GM18519 (cell line): ENCODE results near the gene MPI.
"Not testable (repeated sequence)": the region's sequence is repeated elsewhere in the genome, so short reads cannot be mapped to it uniquely, and the experiment has no call there.

ENCODE experiments used
- ATAC-seq: cut with Tn5 transposase; IDR thresholded peaks from one replicate; pipeline ENCODE4 v1.9.1; 2021; ENCODE audit warnings: mild to moderate bottlenecking, moderate library complexity; ENCODE audit not compliant: unreplicated experiment, low FRiP score

The MPI gene

GRCh38 chr15:74889390-74889882 lies 406 bp upstream of the MPI start:
- ATAC-seq = no peak

GRCh38 chr15:74890665-74890960 lies 771 bp downstream of the MPI start:
- no peak for ATAC-seq

GRCh38 chr15:74891469-74891868 lies 1.6 kb downstream of the MPI start:
- ATAC-seq = no peak

- no peak for ATAC-seq
Observed at GRCh38 chr15:74892313-74892712, 2.5 kb downstream of the MPI start.

GRCh38 chr15:74892931-74893330 lies 3.1 kb downstream of the MPI start:
- ATAC-seq = no peak

- no peak for ATAC-seq
Observed at GRCh38 chr15:74893627-74894026, 3.8 kb downstream of the MPI start.

GRCh38 chr15:74894383-74894782 lies 4.5 kb downstream of the MPI start:
- not testable (repeated sequence) for ATAC-seq

GRCh38 chr15:74895830-74896229 lies 6.0 kb downstream of the MPI start:
- no peak for ATAC-seq

GRCh38 chr15:74896316-74896715 lies 6.5 kb downstream of the MPI start:
- ATAC-seq = no peak

GRCh38 chr15:74897300-74897701 lies 7.5 kb downstream of the MPI start:
- ATAC-seq = no peak

GRCh38 chr15:74901612-74902063 lies 11.8 kb downstream of the MPI start:
- ATAC-seq = no peak

GRCh38 chr15:74902295-74903075 lies 12.6 kb downstream of the MPI start:
- no peak for ATAC-seq

- no peak for ATAC-seq
Observed at GRCh38 chr15:74903676-74904075, 13.8 kb downstream of the MPI start.

GRCh38 chr15:74904190-74904805 lies 14.5 kb downstream of the MPI start:
- ATAC-seq = no peak

- no peak for ATAC-seq
Observed at GRCh38 chr15:74906067-74906449, 16.2 kb downstream of the MPI start.

- peak; percentile 63 for ATAC-seq
Observed at GRCh38 chr15:74906450-74907162, 16.8 kb downstream of the MPI start, which contains the start of gene FAM219B. Gene FAM219B (minus strand): TSS chr15:74906851. CDS start chr15:74906800, 51 bp downstream.

GRCh38 chr15:74907163-74907870 lies 17.5 kb downstream of the MPI start:
- no peak for ATAC-seq

GRCh38 chr15:74908635-74909034 lies 18.8 kb downstream of the MPI start:
- ATAC-seq = no peak

GRCh38 chr15:74913041-74913440 lies 23.2 kb downstream of the MPI start:
- ATAC-seq = no peak

- not testable (repeated sequence) for ATAC-seq
Observed at GRCh38 chr15:74913799-74914198, 24.0 kb downstream of the MPI start.

GRCh38 chr15:74917676-74918075 lies 27.8 kb downstream of the MPI start:
- no peak for ATAC-seq
